Progenitor cell of endocrine pancreas (in vitro differentiated cells): Measurements from ENCODE around the gene PLXNA2. TPM values are rescaled to one million over a fixed set of nuclear protein-coding genes. Genes with fewer than 3 reads are reported as not detected.

Source experiments
- DNase-seq: peaks from one replicate; pipeline ENCODE4 v3.0.0; 2021; ENCODE audit warnings: low spot score; ENCODE audit not compliant: unreplicated experiment
- H3K27ac Mint-ChIP-seq: 2 replicates; pipeline ENCODE4 v1.8.0; 2021; ENCODE audit warnings: mild to moderate bottlenecking, moderate library complexity, mixed read lengths
- H3K27me3 Mint-ChIP-seq: 2 replicates; pipeline ENCODE4 v1.8.0; 2021; ENCODE audit warnings: mixed read lengths
- H3K36me3 Mint-ChIP-seq: 2 replicates; pipeline ENCODE4 v1.8.0; 2022; ENCODE audit warnings: mixed read lengths; ENCODE audit not compliant: insufficient read depth
- H3K4me1 Mint-ChIP-seq: 2 replicates; pipeline ENCODE4 v1.8.0; 2021; ENCODE audit warnings: low read depth, mixed read lengths
- H3K4me3 Mint-ChIP-seq: 2 replicates; pipeline ENCODE4 v1.8.0; 2021; ENCODE audit warnings: low read depth, mild to moderate bottlenecking, moderate library complexity, mixed read lengths
- H3K9me3 Mint-ChIP-seq: 2 replicates; pipeline ENCODE4 v1.8.0; 2021; ENCODE audit warnings: low read depth, mixed read lengths
- CTCF ChIP-seq: fragments of 200-600 bp; sonication (generic); IDR thresholded peaks from one replicate; pipeline ENCODE4 v1.5.0; 2021; ENCODE audit warnings: antibody characterized with exemption, mild to moderate bottlenecking; ENCODE audit not compliant: unreplicated experiment
- total RNA-seq: library from RNA; stranded (reverse); gene quantifications from 2 replicates; pipeline ENCODE4 v1.2.1, GENCODE V29; 2021

The PLXNA2 gene
- total RNA-seq, 1 donor from 2014 or later, result 34.9 TPM

- Mint-ChIP-seq H3K36me3 (peaks cover 5% of the 10 kb centered on the region), H3K27me3 (peaks cover 26% of the 10 kb centered on the region), H3K27ac (no peak overlapping the region), H3K4me1 (no peaks in the 10 kb centered on the region), H3K4me3 (no peak overlapping the region), H3K9me3 (no peaks in the 10 kb centered on the region)
- no peak for DNase-seq
- no peak for TF ChIP-seq CTCF
Measured at GRCh38 chr1:208025031-208025430, 219.2 kb downstream of the PLXNA2 start.

DNA sequence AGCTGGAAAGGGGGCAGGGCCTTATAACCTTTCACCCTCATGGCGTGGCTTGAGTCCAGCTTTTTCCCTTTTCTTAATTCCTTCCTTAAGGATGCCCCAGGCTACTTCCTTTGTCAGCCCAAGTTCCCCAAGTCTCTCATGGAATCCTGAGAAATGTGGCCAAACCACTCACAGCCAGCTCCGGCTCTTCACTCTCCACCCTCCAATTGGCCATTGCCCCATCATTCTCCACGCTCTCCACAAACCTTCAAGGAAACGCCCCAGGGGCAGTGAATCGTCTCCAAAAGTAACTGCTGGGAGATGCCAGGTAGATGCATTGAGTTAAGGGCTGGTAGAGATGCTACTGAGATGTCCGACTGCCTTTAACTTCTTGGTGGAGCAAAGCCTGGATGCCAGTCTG lies 219.8 kb downstream of the PLXNA2 start:
- DNase-seq, result no peak
- no peaks in the 10 kb centered on the region for H3K4me1 Mint-ChIP-seq
- no peaks in the 10 kb centered on the region for H3K9me3 Mint-ChIP-seq
- H3K27me3 Mint-ChIP-seq, result peaks cover 26% of the 10 kb centered on the region
- H3K4me3 Mint-ChIP-seq, result no peak overlapping the region
- H3K36me3 Mint-ChIP-seq, result peaks cover 5% of the 10 kb centered on the region
- H3K27ac Mint-ChIP-seq, result no peak overlapping the region
- no peak for TF ChIP-seq CTCF

DNA sequence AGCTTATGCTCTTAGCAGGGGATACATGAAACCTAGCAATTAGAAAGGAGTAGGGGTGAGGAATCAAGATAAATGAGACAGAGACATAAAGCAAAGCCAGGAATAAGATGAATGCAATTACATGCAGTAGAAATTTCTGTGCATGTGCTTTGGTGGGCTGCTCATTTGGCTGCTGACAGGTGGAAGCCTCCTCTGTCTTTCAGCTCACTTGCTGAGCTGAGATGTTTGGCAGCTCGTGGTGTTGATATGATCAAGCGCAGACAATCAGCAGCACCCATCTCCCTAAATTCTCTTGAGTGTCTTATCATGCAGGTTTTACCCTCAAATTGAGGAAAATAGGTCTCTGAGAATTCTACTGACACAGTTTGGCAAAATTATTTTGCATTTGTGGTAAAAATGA lies 224.9 kb downstream of the PLXNA2 start:
- TF ChIP-seq CTCF, result no peak
- Mint-ChIP-seq H3K4me1 (no peaks in the 10 kb centered on the region), H3K9me3 (no peaks in the 10 kb centered on the region), H3K36me3 (no peaks in the 10 kb centered on the region), H3K4me3 (no peak overlapping the region), H3K27me3 (peaks cover 33% of the 10 kb centered on the region), H3K27ac (no peak overlapping the region)
- no peak for DNase-seq

DNA sequence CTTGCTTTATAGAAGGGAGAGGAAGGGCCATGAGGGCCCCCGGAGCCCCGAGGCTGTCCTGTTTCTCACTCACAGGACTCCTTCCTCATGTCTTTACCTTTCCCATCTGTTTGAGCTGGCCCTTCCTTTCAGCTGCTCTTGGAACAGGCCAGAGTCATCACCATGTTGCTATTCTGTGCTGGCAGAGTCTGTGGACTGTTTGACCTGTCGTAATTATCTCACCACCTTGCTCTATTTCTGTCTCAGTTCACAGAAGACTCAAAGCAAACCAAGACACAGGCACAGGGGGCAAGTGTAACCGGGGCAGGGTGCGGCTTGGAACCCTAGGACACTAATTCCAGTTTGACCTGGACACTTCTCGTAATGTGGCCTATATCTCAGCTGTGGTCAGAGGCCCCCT lies 228.9 kb downstream of the PLXNA2 start:
- Mint-ChIP-seq H3K27me3 (peaks cover 17% of the 10 kb centered on the region), H3K4me3 (no peak overlapping the region), H3K4me1 (no peaks in the 10 kb centered on the region), H3K36me3 (no peaks in the 10 kb centered on the region), H3K27ac (no peak overlapping the region), H3K9me3 (no peaks in the 10 kb centered on the region)
- DNase-seq, result no peak
- no peak for TF ChIP-seq CTCF

- Mint-ChIP-seq H3K4me1 (no peaks in the 10 kb centered on the region), H3K9me3 (no peaks in the 10 kb centered on the region), H3K27me3 (peaks cover 16% of the 10 kb centered on the region), H3K36me3 (no peaks in the 10 kb centered on the region), H3K4me3 (no peak overlapping the region), H3K27ac (no peak overlapping the region)
- no peak for TF ChIP-seq CTCF
- DNase-seq, result no peak
Measured at GRCh38 chr1:208013210-208013609, 231.0 kb downstream of the PLXNA2 start.
